GM12878 (cell line): ENCODE results near the gene FXYD6. TPM values are rescaled to one million over a fixed set of nuclear protein-coding genes. Genes with fewer than 3 reads are reported as not detected.

Experiments
- ATAC-seq: fragments of 200-7000 bp; cut with Tn5 transposase; 3 replicates; pipeline ENCODE4 v1.9.1; 2020; ENCODE audit warnings: mild to moderate bottlenecking, moderate library complexity
- BruUV-seq: library from RNA; stranded (reverse); fragments of 400-500 nt; replicated peaks from 2 replicates; lab custom pipeline; 2021; lab: Mats Ljungman, UMichigan
- CTCF ChIA-PET: fragments of 300-600 bp; sonication (Branson Sonifier 250); formaldehyde crosslinking; extraction: SDS; loops from one replicate; lab custom pipeline; 2021; ENCODE audit warnings: inconsistent platforms; lab: Yijun Ruan, JAX
- POLR2A ChIA-PET: fragments of 350-600 bp; formaldehyde crosslinking; extraction: SDS; loops from one replicate; lab custom pipeline; 2021; ENCODE audit warnings: inconsistent platforms; lab: Charles Lee
- RAD21 ChIA-PET: fragments of 300-600 bp; sonication (Branson Sonifier 250); formaldehyde crosslinking; loops from one replicate; lab custom pipeline; 2023; ENCODE audit warnings: antibody characterized with exemption; ENCODE audit not compliant: unreplicated experiment; lab: Charles Lee
- SMC1A ChIA-PET: fragments of 300-600 bp; sonication (Branson Sonifier 250); formaldehyde crosslinking; loops from one replicate; lab custom pipeline; 2023; ENCODE audit not compliant: unreplicated experiment, uncharacterized antibody; lab: Charles Lee
- DNase-seq: peaks from one replicate; pipeline ENCODE4 v3.0.0-alpha.2; 2011; ENCODE audit warnings: low read depth, low spot score
- FAIRE-seq: peaks from 3 replicates; lab custom pipeline; 2011; peaks lifted over from hg19 to GRCh38; lab: Jason Lieb, UNC
- H2AFZ ChIP-seq: 2 replicates; pipeline ENCODE4 v1.6.0; 2011; ENCODE audit warnings: low read depth, low read length, control low read depth; ENCODE audit not compliant: control insufficient read depth
- H3K27ac ChIP-seq: 2 replicates; pipeline ENCODE4 v1.5.1; 2011; ENCODE audit warnings: control low read depth; ENCODE audit not compliant: control insufficient read depth, insufficient read depth
- H3K27me3 ChIP-seq, 2 experiments: replicated peaks in 1 of 2; 2 replicates each; pipeline versions ENCODE4 v1.6.0 to v1.6.1; 2011; ENCODE audit warnings: low read length in 1 of 2; ENCODE audit not compliant: control insufficient read depth in 2 of 2, insufficient read depth in 2 of 2
- H3K36me3 ChIP-seq, 2 experiments: 2 replicates each; pipeline ENCODE4 v1.5.1; 2011; ENCODE audit warnings: low read length in 1 of 2; ENCODE audit not compliant: control insufficient read depth in 2 of 2, insufficient read depth in 2 of 2
- H3K4me1 ChIP-seq: 2 replicates; pipeline ENCODE4 v1.6.1; 2011; ENCODE audit warnings: mild to moderate bottlenecking, low read length, moderate library complexity, mixed read lengths; ENCODE audit not compliant: control insufficient read depth, insufficient read depth
- H3K4me2 ChIP-seq: 2 replicates; pipeline ENCODE4 v1.6.0; 2011; ENCODE audit warnings: control low read depth; ENCODE audit not compliant: control insufficient read depth, insufficient read depth
- H3K4me3 ChIP-seq: fragments of 200-600 bp; sonication (generic); 2 replicates; pipeline ENCODE4 v1.5.1; 2016
- H3K79me2 ChIP-seq: 2 replicates; pipeline ENCODE4 v1.6.0; 2011; ENCODE audit warnings: low read length; ENCODE audit not compliant: control insufficient read depth, insufficient read depth
- H3K9ac ChIP-seq: 2 replicates; pipeline ENCODE4 v1.8.0; 2011; ENCODE audit warnings: low read length, control low read depth, mixed read lengths; ENCODE audit not compliant: control insufficient read depth, insufficient read depth
- H3K9me3 ChIP-seq: replicated peaks from 3 replicates; pipeline ENCODE4 v1.5.1; 2011; ENCODE audit warnings: mild to moderate bottlenecking, low read length; ENCODE audit not compliant: control insufficient read depth, insufficient read depth
- H4K20me1 ChIP-seq: 2 replicates; pipeline ENCODE4 v1.6.0; 2011; ENCODE audit not compliant: control insufficient read depth, insufficient read depth
- TARDBP ChIP-seq: IDR thresholded peaks from 2 replicates; pipeline ENCODE4 v1.6.1; 2016; ENCODE audit warnings: borderline replicate concordance
- WGBS: methylation state at CpG from one replicate; pipeline ENCODE4 v1.1.6; 2016; ENCODE audit warnings: low lambda C conversion rate; ENCODE audit not compliant: insufficient replicate concordance, insufficient coverage; ENCODE audit errors: missing lambda C conversion rate; 5-methylcytosine and 5-hydroxymethylcytosine counted together
- in situ Hi-C: fragments of 300-500 bp; cut with MboI; formaldehyde crosslinking; loops from 9 replicates; pipeline ENCODE4 v1.14.3; 2018; ENCODE audit warnings: mixed read lengths
- intact Hi-C: fragments of 100-400 bp; cut with micrococcal nuclease; formaldehyde crosslinking; loops from one replicate; pipeline ENCODE4 v1.14.2; 2022; ENCODE audit not compliant: unreplicated experiment
- polyA plus RNA-seq, 11 experiments: library from polyadenylated mRNA; depleted of rRNA in 4 of 11; unstranded in 6 of 11; stranded (reverse) in 5 of 11; fragments of >200 nt; fragmentation: Nextera tagmentation in 4 of 11; fragmentation: Illumina TruSeq in 1 of 11; extraction: Ambion mirVana in 4 of 11; extraction: Trizol in 1 of 11; gene quantifications; 1 replicate in 1 of 11; 2 replicates in 10 of 11; pipeline versions ENCODE4 v1.2.1 to v1.2.3, GENCODE V29; 2011 to 2016; ENCODE audit warnings: inconsistent platforms in 2 of 11, missing spikeins in 2 of 11, low read depth in 1 of 11
- total RNA-seq, 4 experiments: library from RNA; depleted of rRNA in 3 of 4; stranded (reverse); fragments of >200 nt in 3 of 4; fragmentation: Illumina TruSeq in 1 of 4; extraction: Trizol in 1 of 4; gene quantifications; 2 replicates each; pipeline versions ENCODE4 v1.2.1 to v1.2.3, GENCODE V29; 2013 to 2021
- TF ChIP-seq, protein P1 (sequence below): IDR thresholded peaks from 2 replicates; pipeline ENCODE4 v1.6.1; 2011; ENCODE audit warnings: low read depth, low read length, improper control_type of control experiment, borderline replicate concordance
- TF ChIP-seq, protein P2 (sequence below): fragments of 450-650 bp; formaldehyde crosslinking; IDR thresholded peaks from 2 replicates; pipeline ENCODE4 v1.4.0; 2022; ENCODE audit warnings: mild to moderate bottlenecking, moderate library complexity
- TF ChIP-seq, protein P3 (sequence below): IDR thresholded peaks from 2 replicates; pipeline ENCODE4 v1.6.1; 2012; ENCODE audit warnings: mild to moderate bottlenecking, low read depth, low read length

The FXYD6 gene
- total and polyA plus RNA-seq, 10 of the 15 experiments (the other 5 are each of a cell fraction or from before 2014, with no cell fraction given) = 0.09 to 2.0 (median 0.23) TPM; not detected in 2

DNA sequence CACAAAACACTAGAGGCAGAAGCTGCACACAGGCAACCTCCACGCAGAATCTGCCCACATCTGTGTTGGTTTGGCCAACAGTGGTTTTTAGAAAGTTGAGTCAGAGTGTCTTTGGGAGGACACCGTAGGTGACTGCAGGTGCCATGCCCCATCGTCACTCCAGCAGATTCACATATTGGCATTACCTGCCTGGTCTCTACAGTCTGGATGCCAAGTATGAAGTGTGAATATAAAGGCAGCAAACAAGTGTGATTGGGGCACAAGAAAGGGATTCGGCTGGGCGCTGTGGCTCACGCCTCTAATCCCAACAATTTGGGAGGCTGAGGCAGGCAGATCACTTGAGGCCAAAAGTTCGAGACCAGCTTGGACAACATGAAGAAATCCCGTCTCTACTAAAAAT is 40.9 kb downstream of the FXYD6 start:
- H3K27me3 ChIP-seq = peaks cover 0 to 7% of the 10 kb centered on the region in 2 experiments; a peak in 1 of 4 replicates
- ATAC-seq (no peak), FAIRE-seq (no peak), DNase-seq (no peak)
- H3K4me3 ChIP-seq = no peak overlapping the region
- H3K27ac ChIP-seq = no peak overlapping the region
- in situ Hi-C loops = no loop called here
- WGBS = 51% methylated on average over 8 of the region's 8 CpGs
- TF ChIP-seq, protein P1, sequence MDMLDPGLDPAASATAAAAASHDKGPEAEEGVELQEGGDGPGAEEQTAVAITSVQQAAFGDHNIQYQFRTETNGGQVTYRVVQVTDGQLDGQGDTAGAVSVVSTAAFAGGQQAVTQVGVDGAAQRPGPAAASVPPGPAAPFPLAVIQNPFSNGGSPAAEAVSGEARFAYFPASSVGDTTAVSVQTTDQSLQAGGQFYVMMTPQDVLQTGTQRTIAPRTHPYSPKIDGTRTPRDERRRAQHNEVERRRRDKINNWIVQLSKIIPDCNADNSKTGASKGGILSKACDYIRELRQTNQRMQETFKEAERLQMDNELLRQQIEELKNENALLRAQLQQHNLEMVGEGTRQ = no peak
- TF ChIP-seq, protein P2, sequence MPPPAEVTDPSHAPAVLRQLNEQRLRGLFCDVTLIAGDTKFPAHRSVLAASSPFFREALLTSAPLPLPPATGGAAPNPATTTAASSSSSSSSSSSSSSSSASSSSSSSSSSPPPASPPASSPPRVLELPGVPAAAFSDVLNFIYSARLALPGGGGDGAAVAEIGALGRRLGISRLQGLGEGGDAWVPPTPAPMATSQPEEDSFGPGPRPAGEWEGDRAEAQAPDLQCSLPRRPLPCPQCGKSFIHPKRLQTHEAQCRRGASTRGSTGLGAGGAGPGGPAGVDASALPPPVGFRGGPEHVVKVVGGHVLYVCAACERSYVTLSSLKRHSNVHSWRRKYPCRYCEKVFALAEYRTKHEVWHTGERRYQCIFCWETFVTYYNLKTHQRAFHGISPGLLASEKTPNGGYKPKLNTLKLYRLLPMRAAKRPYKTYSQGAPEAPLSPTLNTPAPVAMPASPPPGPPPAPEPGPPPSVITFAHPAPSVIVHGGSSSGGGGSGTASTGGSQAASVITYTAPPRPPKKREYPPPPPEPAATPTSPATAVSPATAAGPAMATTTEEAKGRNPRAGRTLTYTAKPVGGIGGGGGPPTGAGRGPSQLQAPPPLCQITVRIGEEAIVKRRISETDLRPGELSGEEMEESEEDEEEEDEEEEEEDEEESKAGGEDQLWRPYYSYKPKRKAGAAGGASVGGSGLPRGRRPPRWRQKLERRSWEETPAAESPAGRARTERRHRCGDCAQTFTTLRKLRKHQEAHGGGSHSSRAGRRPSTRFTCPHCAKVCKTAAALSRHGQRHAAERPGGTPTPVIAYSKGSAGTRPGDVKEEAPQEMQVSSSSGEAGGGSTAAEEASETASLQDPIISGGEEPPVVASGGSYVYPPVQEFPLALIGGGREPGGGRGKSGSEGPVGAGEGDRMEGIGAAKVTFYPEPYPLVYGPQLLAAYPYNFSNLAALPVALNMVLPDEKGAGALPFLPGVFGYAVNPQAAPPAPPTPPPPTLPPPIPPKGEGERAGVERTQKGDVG (CRISPR knock-in tag) = no peak
- no peak for TF ChIP-seq TARDBP
- TF ChIP-seq, protein P3, sequence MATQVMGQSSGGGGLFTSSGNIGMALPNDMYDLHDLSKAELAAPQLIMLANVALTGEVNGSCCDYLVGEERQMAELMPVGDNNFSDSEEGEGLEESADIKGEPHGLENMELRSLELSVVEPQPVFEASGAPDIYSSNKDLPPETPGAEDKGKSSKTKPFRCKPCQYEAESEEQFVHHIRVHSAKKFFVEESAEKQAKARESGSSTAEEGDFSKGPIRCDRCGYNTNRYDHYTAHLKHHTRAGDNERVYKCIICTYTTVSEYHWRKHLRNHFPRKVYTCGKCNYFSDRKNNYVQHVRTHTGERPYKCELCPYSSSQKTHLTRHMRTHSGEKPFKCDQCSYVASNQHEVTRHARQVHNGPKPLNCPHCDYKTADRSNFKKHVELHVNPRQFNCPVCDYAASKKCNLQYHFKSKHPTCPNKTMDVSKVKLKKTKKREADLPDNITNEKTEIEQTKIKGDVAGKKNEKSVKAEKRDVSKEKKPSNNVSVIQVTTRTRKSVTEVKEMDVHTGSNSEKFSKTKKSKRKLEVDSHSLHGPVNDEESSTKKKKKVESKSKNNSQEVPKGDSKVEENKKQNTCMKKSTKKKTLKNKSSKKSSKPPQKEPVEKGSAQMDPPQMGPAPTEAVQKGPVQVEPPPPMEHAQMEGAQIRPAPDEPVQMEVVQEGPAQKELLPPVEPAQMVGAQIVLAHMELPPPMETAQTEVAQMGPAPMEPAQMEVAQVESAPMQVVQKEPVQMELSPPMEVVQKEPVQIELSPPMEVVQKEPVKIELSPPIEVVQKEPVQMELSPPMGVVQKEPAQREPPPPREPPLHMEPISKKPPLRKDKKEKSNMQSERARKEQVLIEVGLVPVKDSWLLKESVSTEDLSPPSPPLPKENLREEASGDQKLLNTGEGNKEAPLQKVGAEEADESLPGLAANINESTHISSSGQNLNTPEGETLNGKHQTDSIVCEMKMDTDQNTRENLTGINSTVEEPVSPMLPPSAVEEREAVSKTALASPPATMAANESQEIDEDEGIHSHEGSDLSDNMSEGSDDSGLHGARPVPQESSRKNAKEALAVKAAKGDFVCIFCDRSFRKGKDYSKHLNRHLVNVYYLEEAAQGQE = no peak
- no peaks in the 10 kb centered on the region for H3K79me2 ChIP-seq
- RAD21 ChIA-PET = interaction anchor here (1.5 to 22.6 kb wide), 3 partner anchors 12 to 111 kb away, joined by 5 to 393 read pairs (median 5); no protein-coding TSS in a partner anchor
- no peaks in the 10 kb centered on the region for H3K36me3 ChIP-seq
- SMC1A ChIA-PET = interaction anchor here (1.3 to 3.0 kb wide), 3 partner anchors 12 to 217 kb away, joined by 3 to 20 read pairs (median 3); no protein-coding TSS in a partner anchor
- intact Hi-C loops = no loop called here
- POLR2A ChIA-PET = no interaction called here
- no peak overlapping the region for H3K4me2 ChIP-seq
- CTCF ChIA-PET = interaction anchor here (1.1 to 6.1 kb wide), 6 partner anchors 9 to 217 kb away, joined by 3 to 48 read pairs (median 26); partner anchors contain the start of gene FXYD2
- H3K9ac ChIP-seq = no peak overlapping the region
- H3K9me3 ChIP-seq = no peaks in the 10 kb centered on the region
- BruUV-seq = no TSS peak
- H3K4me1 ChIP-seq = 0 out of 2 replicates have a peak, but pooled peaks cover under 1% of the 10 kb centered on the region
- no peaks in the 10 kb centered on the region for H4K20me1 ChIP-seq
- H2AFZ ChIP-seq = no peak overlapping the region
